SU-DHL-6 (cell line): ENCODE measurements around the gene BMAL2.

ENCODE experiments used
- EZH2phosphoT487 ChIP-seq: fragments of 200-600 bp; sonication (generic), shearing (Covaris generic); conservative IDR thresholded peaks from 2 replicates; pipeline ENCODE4 v1.6.1; 2018; ENCODE audit warnings: mild to moderate bottlenecking, antibody characterized with exemption, low read length, moderate library complexity, mixed read lengths
- TF ChIP-seq, protein P1 (sequence below): fragments of 200-600 bp; sonication (generic); IDR thresholded peaks from one replicate; pipeline ENCODE4 v1.5.1; 2017; ENCODE audit warnings: antibody characterized with exemption, mild to moderate bottlenecking, low read length, moderate library complexity; ENCODE audit not compliant: insufficient read depth, poor library complexity, severe bottlenecking

DNA sequence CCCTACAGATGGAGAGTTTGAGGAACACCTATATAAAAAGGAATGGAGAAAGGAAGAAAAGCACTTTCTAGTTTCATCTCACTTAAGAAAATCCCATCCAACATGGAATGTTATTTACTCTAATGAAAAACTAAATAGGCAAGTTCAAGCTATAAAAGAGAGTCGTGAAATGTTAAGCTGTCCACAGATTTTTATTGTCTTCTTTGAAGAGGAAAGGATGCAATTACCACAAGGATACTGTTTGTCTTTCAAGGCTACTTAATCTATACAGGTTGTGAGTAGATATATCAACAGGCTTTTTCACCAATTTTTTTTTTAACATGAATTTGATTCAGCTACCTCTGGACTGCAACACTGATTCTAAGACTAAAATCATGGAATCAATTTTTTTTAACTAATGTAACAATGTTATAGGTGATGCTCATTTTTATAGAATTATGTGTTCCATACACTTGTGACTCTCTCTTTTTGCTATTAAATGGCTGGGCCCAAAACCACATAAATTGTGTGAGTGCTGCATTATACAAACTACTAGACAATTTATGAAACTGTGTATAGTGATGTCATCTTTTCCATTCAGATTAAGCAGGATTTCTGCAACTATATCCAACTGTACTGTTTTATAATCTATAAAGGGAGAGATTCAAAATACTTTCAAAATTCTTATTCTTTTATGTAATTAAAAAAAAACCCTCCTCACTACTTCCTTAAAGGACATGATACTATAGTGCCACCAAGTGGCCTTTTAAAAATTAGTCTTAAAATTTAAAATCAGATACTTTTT, 26.8 kb upstream of the BMAL2 start:
- TF ChIP-seq, protein P1, sequence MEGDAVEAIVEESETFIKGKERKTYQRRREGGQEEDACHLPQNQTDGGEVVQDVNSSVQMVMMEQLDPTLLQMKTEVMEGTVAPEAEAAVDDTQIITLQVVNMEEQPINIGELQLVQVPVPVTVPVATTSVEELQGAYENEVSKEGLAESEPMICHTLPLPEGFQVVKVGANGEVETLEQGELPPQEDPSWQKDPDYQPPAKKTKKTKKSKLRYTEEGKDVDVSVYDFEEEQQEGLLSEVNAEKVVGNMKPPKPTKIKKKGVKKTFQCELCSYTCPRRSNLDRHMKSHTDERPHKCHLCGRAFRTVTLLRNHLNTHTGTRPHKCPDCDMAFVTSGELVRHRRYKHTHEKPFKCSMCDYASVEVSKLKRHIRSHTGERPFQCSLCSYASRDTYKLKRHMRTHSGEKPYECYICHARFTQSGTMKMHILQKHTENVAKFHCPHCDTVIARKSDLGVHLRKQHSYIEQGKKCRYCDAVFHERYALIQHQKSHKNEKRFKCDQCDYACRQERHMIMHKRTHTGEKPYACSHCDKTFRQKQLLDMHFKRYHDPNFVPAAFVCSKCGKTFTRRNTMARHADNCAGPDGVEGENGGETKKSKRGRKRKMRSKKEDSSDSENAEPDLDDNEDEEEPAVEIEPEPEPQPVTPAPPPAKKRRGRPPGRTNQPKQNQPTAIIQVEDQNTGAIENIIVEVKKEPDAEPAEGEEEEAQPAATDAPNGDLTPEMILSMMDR = peak; percentile 29
- no peak for TF ChIP-seq EZH2phosphoT487
